ENCODE data around the gene VAPB. TPM values are rescaled to one million over a fixed set of nuclear protein-coding genes. Genes with fewer than 3 reads are reported as not detected.

VAPB gene
- polyA plus RNA-seq, 4 donors = 50.5 to 64.3 (median 57.9) TPM

DNA sequence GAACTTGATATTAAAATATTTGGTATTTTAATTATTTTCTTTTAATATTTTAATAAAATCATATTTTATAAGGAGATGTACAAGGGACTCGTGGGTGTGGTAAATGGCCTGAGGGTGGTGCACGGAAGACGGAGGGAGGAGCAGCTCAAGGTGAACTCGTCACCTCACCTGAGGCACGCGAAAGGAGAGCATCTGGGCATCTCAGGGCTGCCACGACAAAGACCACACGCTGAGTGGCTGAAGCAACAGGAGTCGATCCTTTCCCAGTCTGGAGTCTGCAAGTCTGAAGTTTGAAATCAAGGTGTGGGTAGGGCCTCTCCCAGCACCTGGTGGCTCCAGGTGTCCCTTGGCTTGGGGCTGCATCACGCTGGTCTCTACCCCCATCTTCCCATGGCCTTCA lies 86.4 kb downstream of the VAPB start:
- no peak for DNase-seq (ENCODE audit: low read depth in 4 of 4, low spot score in 3 of 4)

DNA sequence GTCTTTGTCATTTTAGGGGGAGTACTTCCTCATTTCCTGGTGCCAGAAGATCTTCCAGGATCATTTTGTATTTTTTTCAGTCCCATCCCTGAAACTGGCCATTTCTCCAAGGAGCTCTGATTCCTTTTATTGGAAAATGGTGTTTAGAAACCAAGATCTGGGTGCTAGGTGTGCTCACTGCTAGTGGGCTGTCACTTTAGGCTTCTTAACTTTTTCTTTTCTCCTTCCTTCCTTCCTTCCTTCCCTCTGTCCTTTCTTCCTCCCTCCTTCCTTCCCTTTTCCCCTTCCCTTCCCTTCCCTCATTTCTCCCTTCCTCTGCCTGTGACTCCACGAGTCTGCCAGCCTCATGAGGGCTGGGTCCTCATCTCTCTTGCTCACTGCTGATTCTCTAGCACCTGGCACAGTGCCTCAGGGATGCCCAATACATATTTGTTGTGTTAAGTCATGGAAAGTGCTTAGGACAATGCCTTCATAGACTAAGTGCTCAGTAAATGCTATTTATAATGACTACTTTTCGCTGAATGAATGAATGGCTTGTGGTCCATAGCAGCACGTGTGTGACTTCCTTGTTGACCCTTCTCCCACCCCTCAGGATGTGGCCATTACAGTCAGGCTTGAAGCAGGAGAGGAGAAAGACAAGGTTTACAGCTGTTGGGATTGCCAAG lies 89.2 kb downstream of the VAPB start:
- no peak for DNase-seq (ENCODE audit: low read depth in 4 of 4, low spot score in 3 of 4)

DNA sequence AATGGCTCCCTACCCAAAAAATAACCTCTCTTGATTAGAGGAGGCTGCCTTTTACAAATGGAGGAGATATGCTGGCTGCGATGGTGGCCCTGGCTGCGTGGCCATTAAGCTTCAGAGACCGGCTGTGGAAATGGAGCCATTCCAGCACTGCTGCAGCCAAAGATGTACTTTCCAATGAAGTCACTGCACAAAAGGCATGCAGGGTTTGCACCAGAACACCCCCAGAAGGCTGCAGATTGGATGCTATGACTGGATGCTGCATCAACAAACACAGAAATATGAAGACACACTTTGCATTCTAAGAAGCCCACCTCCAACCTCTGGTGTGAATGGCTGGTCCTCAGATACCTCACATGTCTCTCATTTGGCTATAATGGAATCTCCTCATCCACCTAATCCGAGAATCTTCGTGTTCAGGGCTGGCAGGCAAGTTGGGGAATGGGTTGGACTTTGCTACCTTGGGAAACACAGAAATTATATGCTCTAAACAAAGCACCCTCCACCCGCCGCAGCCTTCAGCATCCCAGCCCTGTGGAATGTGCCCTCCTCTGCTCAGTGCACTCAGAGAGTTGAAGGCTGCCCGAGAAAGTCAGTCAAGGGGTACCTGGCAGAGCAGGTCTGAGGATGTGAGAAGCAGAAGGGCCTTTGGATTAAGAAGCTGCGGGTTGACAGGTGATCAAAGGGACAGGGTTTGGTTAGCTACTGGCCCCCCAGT lies 90.9 kb downstream of the VAPB start:
- DNase-seq (ENCODE audit: low read depth in 4 of 4, low spot score in 3 of 4) = no peak

DNA sequence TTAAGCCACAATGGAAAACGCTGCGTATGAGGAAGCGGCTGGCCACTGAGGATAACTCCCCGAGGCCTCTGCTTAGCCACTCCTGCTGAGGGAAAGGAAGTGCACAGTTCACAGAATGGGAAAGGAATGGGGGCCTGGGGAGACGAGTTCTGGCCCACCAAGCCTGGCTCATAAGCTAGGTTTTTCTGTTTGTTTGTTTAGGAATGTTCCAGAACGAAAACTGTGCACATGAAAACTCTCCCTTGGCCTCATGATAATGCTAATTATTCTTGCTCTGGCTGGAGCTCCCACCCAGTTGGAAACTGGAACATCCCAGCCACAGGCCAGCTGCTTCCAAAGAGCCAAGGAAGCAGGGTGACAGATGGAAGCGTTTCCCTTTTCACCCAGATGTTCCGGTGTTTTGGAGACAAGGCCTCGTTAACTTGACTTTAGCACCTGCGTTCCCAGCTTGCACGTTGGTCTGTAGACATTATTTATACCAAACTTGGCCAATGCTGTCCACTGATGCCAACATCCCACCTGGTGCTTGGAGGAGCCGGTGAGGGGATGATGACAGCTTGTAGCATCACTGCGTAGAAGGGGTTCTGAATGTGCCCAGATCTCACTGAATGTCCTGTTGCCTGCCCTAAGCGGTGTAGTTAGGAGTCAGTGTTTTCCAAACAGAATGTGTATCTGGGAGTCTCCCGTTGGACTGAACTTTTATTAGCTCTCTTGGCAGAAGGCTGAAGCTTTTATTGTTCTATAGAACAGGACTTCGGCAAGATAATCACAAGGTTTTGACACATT lies 91.7 kb downstream of the VAPB start:
- no peak for DNase-seq (ENCODE audit: low read depth in 4 of 4, low spot score in 3 of 4)

DNA sequence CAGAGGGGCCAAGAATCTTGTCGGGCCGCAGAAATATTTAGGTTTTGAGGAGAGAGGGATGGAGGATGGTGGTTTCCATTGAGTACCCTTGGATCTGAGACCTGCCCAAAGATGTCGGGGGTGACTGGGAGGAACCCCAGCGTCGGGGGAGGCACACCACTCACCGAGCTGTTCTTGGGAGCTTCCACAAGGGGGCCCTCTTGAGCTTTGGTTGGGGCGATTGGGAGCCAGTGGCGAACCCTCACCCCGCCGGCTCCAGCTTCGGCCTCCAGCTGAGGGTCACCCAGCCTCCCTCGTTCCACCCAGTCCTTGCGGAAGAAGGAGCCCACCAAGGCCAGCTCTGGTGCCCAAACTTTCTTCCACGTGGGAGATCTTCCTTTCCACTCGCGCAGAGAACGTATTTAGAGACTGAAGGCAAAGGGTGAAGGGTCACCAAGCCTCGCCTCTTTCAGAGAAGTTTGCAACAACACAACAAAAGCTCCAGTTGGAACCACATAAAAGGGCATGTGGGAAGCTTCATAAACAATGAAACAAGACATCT lies 92.5 kb downstream of the VAPB start:
- DNase-seq (ENCODE audit: low read depth in 4 of 4, low spot score in 3 of 4) = peak in 3 of 4 donors; percentile 27 to 42 (median 40)

DNA sequence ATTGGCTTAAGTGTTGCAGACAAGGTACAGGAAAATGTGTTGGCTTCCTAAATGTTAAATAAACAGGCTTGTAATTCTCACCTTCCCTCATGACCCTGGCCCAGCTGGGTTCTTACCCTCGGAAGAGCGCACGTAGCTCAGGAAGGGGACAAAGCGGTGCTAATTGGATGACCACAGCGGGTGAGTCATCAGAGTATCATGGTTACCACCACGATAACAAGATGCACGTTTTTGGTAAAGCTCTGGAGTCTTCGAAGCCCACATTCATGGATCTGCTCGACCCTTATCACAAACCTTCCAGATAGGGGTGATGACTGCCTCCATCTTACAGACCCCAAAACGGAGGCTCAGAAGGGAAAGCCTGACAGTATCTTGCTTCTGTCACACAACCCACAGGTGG lies 93.4 kb downstream of the VAPB start:
- DNase-seq (ENCODE audit: low read depth in 4 of 4, low spot score in 3 of 4) = no peak

DNA sequence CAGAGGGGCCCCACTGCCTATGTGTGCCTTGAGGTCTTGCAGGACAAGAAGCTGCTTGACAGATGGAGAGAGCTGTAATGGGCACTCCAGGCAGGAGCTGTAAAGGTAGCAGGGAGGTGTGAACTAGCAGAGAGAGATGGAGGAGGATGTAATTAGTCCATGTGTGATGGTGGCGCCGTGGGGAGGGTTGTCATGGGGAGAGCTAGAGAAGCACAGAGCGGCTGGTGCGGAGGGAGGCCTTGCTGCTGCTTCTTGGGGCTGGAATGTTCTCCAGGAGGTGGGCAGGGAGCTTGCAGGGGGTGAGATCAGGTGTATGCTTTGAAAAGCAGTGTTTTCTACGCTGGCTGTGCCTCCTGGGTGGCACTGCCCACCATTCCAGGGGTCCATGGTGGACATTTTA lies 94.0 kb downstream of the VAPB start:
- no peak for DNase-seq (ENCODE audit: low read depth in 4 of 4, low spot score in 3 of 4)

DNA sequence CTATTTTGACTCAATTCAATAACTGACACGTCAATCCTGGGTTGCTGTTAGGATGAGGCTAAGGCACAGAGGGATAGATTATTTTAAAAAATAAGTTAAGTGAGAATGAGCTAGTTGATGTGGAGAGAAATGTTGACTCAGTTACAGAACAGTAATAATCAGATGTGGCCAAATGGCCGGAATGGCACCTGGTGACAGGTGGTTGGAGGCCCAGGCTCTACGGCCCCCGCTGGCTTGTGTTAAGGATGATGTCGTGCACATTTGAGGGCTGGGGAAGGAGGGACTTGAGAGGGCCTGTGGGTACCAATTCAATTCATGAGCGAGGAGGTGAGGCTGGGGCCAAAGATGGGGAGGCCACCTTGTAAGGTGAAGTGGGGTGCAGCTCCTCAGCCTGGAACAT lies 94.4 kb downstream of the VAPB start:
- DNase-seq (ENCODE audit: low read depth in 4 of 4, low spot score in 3 of 4) = no peak

DNA sequence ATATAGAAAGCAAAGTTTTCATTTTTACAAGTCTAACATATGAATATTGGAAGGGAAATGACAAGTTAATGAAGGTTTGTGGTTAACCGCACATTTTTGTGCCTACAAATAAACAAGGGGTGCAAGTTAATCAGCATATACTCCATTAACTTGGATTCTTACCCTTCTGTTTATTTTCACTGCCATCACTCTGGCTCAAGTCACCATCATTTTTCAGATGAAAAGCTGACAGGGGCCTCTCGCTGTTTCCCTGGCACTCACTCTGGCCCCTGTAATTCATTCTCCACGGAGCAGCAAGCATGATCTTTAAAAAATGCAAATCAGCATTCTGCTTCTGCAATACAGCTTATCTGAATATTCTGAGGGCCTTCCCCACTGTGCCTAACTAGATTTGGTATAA lies 96.4 kb downstream of the VAPB start:
- no peak for DNase-seq (ENCODE audit: low read depth in 4 of 4, low spot score in 3 of 4)

DNA sequence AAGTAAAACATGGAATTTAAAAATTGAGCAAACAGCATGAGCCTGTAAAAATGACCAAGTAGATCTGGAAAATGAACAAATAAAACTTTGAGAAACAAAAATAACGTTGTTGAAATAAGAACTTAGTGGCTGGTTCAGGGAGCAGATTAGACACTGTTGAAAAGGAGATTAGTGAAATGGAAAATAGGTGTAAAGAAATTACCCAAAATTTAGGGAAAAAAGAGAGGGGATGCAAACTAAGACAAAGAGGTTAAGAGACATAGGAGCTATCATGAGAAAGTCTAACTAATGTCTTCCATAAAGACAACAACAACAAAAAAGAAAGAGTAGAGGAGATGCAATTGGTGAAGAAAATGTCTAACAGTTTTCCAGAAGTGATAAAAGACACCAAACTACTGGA lies 97.2 kb downstream of the VAPB start:
- DNase-seq (ENCODE audit: low read depth in 4 of 4, low spot score in 3 of 4) = no peak

DNA sequence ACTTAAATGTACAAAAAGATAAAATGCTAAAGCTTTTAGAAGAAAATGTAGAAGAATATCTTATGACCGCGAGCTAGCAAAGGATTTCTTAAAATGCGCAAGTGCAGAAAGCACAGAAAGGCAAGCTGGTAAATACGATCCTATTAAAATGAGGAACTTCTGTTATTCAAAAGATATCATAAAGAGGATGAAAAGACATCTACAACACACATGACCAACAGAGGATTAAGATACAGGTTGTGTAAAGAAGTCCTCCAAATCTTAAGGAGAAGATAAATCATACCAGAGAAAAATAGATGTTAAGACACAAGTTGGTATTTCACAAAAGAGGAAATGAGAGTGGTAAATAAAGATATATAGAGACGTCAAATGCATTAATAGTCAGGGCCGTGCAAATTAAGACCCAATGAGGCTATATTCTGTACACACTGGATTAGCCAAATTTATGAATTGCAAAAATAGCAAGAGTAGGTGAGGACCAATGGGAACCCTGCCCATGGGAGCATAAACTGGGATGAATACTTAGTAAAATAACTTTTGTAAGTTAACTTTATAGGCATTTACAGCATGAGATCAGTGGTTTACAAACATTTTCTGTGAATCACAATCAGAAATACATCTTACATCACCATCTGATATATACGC lies 103.2 kb downstream of the VAPB start:
- no peak for DNase-seq (ENCODE audit: low read depth in 4 of 4, low spot score in 3 of 4)

DNA sequence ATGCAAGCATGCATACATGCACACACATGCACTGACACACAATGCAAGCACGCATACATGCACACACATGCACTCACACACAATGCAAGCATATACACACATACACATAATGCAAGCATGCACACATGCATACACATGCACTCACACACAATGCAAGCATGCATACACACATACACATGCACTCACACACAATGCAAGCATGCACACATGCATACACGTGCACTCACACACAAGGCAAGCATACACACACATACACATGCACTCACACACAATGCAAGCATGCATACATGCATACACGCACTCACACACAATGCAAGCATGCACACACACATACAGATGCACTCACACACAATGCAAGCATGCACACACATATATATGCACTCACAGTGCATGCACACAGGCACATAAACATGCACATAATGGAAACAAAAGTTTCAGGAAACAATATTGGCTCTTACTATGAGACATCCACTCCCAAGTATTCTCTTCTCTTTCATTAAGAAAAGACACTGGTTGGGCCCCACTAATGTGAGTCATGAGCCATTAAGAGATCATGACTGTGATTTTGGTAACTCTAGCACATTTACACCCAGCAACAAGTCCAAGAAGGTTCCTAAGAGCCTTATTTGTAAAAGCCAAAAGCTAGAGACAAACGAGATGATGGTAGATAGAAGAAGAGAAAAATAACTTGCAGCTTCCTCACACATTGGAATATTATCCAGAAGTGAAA lies 103.9 kb downstream of the VAPB start:
- DNase-seq (ENCODE audit: low read depth in 4 of 4, low spot score in 3 of 4) = no peak

DNA sequence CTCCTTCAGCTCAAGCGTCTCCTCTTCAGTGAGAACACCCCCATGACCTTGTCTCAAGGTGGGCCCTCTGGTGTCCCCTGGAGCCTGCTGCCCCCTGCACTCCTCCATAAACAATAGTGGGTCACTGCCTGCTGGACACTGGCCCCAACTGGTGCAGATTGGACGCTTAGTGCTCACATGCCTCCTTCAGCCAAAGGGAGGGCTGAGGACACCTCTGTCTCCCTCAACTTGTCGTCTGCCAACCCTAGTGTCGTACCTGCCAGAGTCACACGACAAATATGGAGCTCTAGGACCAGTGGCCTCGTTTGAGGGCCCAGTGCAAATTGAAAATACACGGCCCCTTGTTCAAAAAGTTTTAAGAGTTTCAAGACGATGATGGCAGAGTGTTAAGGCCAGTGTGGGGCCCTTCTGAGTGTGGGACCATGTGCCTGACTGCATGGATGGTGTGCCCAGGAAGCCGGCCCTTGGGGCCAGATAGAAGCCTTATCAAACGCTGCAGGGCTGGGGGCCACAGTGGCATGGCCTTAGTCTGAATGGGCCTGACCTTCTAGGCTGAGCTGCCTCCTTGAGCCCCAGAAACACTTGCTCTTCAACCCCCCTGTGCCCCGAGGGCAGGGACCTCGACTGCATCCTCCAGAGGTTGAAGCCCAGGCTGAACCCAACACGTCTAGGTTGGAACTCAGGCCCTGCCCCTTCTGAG lies 106.0 kb downstream of the VAPB start:
- DNase-seq (ENCODE audit: low read depth in 4 of 4, low spot score in 3 of 4) = no peak

DNA sequence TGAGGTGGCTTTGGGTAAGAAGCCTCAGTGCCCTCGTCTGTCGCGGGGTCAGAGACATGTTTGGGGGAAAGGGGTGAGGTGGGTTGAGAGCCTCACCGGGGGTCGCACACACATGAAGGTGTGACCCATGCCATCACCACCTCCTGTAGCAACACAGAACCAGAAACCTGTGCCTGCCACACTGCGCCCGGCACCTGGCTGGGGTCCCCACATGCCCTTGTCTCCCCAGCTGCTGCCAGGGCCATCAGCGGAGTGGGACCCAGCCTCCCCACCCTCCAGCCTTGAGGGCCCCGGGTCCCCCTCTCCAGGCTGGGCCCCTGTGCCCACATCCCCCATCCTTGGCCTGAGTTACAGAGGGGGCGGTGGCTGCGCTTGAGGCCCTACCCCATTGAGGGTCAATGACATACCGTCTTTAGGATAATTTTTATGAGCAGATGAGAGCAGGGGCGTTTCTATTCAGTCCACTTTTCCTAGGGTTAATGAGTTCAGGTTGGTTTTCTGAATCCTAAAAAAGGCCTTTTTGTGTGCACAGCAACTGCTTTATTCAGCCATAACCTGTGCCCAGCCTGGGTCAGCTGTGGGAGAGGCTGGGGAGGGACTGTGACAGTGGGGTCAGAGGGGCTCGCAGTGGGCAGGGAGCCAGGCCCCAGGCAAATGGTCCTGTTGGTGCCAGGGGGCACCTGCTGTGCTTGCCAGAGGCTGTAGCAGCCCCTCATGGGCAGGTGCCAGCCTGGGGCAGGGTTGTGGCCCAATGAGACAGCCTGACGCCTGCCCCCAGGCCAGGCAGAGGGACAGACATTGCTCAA lies 106.8 kb downstream of the VAPB start:
- DNase-seq (ENCODE audit: low read depth in 4 of 4, low spot score in 3 of 4) = no peak

DNA sequence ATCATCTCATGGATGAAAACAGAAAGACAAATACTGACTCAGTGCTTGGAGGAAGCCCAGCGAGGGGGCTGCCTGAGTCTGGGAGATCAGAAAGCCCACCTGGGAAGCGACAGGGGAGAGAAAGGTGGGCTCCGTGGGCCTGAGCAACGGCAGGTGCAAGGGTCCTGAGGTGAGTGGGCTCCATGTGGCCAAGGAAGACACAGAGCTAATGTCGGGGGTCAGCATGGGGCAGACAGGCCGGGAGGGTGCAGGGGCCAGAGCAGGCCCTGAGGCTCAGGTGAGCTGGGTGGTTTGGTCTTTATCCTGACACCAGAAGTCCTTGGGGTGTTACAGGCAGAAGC lies 107.4 kb downstream of the VAPB start:
- DNase-seq (ENCODE audit: low read depth in 4 of 4, low spot score in 3 of 4) = no peak

DNA sequence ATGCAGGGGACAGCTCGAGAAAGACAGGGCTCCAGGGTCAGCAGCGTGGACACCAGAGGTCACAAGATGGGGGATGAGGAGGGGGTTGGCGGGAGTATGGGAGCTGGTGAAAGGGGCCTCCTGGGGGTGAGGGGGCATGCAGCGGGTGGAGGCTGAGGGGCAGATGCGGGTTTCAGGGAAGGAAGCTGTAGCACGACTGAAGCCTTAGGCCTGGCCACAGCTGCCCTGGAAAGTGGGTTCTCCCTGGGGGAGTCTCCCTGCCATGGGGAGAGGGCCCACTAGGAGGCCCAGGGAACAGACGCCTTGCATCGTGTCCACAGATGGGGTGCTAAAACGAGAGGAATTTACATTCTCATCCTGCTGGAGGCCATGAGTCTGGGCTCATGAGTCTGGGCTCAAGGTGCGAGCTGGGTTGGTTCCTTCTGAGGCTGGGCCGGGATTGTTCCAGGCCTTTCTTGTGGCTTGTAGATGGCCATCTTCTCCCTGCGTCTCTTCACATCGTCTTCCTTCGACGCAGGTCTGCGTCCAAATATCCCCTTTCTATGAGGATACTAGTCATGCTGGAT lies 108.1 kb downstream of the VAPB start:
- no peak for DNase-seq (ENCODE audit: low read depth in 4 of 4, low spot score in 3 of 4)

DNA sequence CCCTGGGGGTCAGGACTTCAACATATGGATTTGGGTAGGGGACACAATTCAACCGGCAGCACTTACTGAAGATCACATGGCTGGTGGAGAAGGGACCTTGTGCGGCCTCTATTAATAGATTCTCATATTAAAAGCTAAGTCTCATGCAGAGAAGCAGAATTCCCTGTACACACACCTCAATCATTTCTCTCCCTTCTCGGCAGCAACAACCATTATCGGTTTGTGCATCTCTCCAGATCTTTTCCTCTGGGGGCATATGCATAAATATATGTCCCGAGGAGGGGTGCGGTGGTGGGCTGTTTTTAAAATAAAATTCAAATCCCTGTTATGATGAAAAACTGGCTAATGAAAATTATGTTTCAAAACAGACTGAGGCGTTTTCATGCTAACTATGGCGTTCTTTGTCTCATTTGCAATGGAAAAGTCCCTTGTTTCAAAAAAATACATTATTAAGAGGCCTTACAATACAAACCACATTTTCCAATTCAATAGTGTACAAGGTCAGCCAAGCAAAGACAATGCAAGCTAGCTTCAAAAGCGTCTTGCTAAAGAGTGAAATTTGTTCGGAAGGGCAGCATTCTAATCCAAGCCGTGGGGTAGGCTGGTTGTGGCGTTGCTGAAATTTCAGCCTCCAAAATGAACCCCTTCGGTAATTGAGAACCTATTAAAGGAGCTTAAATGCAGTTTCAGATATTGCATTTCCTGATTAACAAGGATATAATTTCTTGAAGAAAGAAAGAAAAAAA lies 108.9 kb downstream of the VAPB start:
- DNase-seq (ENCODE audit: low read depth in 4 of 4, low spot score in 3 of 4) = no peak

DNA sequence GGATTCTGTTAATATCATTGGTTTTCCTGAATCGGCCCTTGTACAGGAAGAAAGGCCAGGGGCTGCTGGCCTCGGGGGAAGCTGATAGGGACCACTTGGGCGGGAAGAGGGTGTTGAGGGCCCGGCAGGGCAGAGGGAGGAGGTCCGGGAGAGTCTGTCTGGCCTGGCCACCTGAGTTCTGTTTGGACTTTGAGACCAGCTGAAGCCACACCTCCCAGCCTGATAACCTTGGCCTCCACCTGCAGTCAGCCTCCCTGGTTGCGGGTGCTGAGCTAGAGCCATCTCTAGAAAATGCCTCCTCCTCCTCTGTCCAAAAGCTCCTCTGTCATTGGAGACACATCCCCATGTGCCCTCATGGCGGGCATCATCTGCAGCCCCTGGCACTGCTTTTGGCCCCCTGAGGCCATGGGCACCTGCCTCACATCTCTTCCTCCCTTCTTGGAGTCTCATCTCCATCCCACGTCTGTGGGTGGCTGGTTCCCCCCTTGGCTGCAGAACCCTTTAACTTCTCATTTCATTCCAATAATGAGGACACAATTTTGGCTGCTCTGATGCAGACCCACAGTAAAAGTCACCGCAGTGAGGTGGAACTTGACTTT lies 109.5 kb downstream of the VAPB start:
- no peak for DNase-seq (ENCODE audit: low read depth in 4 of 4, low spot score in 3 of 4)

All from left renal pelvis (tissue), 4 donors.